GM12878 (cell line): ENCODE data around the gene DOK4. TPM values are rescaled to one million over a fixed set of nuclear protein-coding genes. Genes with fewer than 3 reads are reported as not detected.
A peak's percentile ranks its signal among the peaks of the same experiment; 100 is the strongest.

ENCODE experiments used
- ATAC-seq: fragments of 200-7000 bp; cut with Tn5 transposase; 3 replicates; pipeline ENCODE4 v1.9.1; 2020; ENCODE audit warnings: mild to moderate bottlenecking, moderate library complexity
- Bru-seq: library from RNA; stranded (reverse); fragments of 400-500 nt; gene quantifications from one replicate; lab custom pipeline; 2021; lab: Mats Ljungman, UMichigan
- BruChase-seq, 2 experiments: library from RNA; stranded (reverse); fragments of 400-500 nt; gene quantifications; one replicate each; lab custom pipeline; 2021; lab: Mats Ljungman, UMichigan
- BruUV-seq: library from RNA; stranded (reverse); fragments of 400-500 nt; replicated peaks from 2 replicates; lab custom pipeline; 2021; lab: Mats Ljungman, UMichigan
- CTCF ChIA-PET: fragments of 300-600 bp; sonication (Branson Sonifier 250); formaldehyde crosslinking; extraction: SDS; loops from one replicate; lab custom pipeline; 2021; ENCODE audit warnings: inconsistent platforms; lab: Yijun Ruan, JAX
- POLR2A ChIA-PET: fragments of 350-600 bp; formaldehyde crosslinking; extraction: SDS; loops from one replicate; lab custom pipeline; 2021; ENCODE audit warnings: inconsistent platforms; lab: Charles Lee
- RAD21 ChIA-PET: fragments of 300-600 bp; sonication (Branson Sonifier 250); formaldehyde crosslinking; loops from one replicate; lab custom pipeline; 2023; ENCODE audit warnings: antibody characterized with exemption; ENCODE audit not compliant: unreplicated experiment; lab: Charles Lee
- SMC1A ChIA-PET: fragments of 300-600 bp; sonication (Branson Sonifier 250); formaldehyde crosslinking; loops from one replicate; lab custom pipeline; 2023; ENCODE audit not compliant: unreplicated experiment, uncharacterized antibody; lab: Charles Lee
- DNase-seq: peaks from one replicate; pipeline ENCODE4 v3.0.0-alpha.2; 2011; ENCODE audit warnings: low read depth, low spot score
- FAIRE-seq: peaks from 3 replicates; lab custom pipeline; 2011; peaks lifted over from hg19 to GRCh38; lab: Jason Lieb, UNC
- H2AFZ ChIP-seq: 2 replicates; pipeline ENCODE4 v1.6.0; 2011; ENCODE audit warnings: low read depth, low read length, control low read depth; ENCODE audit not compliant: control insufficient read depth
- H3K27ac ChIP-seq: 2 replicates; pipeline ENCODE4 v1.5.1; 2011; ENCODE audit warnings: control low read depth; ENCODE audit not compliant: control insufficient read depth, insufficient read depth
- H3K27me3 ChIP-seq, 2 experiments: replicated peaks in 1 of 2; 2 replicates each; pipeline versions ENCODE4 v1.6.0 to v1.6.1; 2011; ENCODE audit warnings: low read length in 1 of 2; ENCODE audit not compliant: control insufficient read depth in 2 of 2, insufficient read depth in 2 of 2
- H3K36me3 ChIP-seq, 2 experiments: 2 replicates each; pipeline ENCODE4 v1.5.1; 2011; ENCODE audit warnings: low read length in 1 of 2; ENCODE audit not compliant: control insufficient read depth in 2 of 2, insufficient read depth in 2 of 2
- H3K4me1 ChIP-seq: 2 replicates; pipeline ENCODE4 v1.6.1; 2011; ENCODE audit warnings: mild to moderate bottlenecking, low read length, moderate library complexity, mixed read lengths; ENCODE audit not compliant: control insufficient read depth, insufficient read depth
- H3K4me2 ChIP-seq: 2 replicates; pipeline ENCODE4 v1.6.0; 2011; ENCODE audit warnings: control low read depth; ENCODE audit not compliant: control insufficient read depth, insufficient read depth
- H3K4me3 ChIP-seq: fragments of 200-600 bp; sonication (generic); 2 replicates; pipeline ENCODE4 v1.5.1; 2016
- H3K79me2 ChIP-seq: 2 replicates; pipeline ENCODE4 v1.6.0; 2011; ENCODE audit warnings: low read length; ENCODE audit not compliant: control insufficient read depth, insufficient read depth
- H3K9ac ChIP-seq: 2 replicates; pipeline ENCODE4 v1.8.0; 2011; ENCODE audit warnings: low read length, control low read depth, mixed read lengths; ENCODE audit not compliant: control insufficient read depth, insufficient read depth
- H3K9me3 ChIP-seq: replicated peaks from 3 replicates; pipeline ENCODE4 v1.5.1; 2011; ENCODE audit warnings: mild to moderate bottlenecking, low read length; ENCODE audit not compliant: control insufficient read depth, insufficient read depth
- H4K20me1 ChIP-seq: 2 replicates; pipeline ENCODE4 v1.6.0; 2011; ENCODE audit not compliant: control insufficient read depth, insufficient read depth
- CREB1 ChIP-seq: IDR thresholded peaks from 2 replicates; pipeline ENCODE4 v1.6.1; 2012; ENCODE audit warnings: low read depth, mild to moderate bottlenecking, inconsistent platforms
- DPF2 ChIP-seq: fragments of 450-650 bp; IDR thresholded peaks from 2 replicates; pipeline ENCODE4 v1.6.1; 2017; ENCODE audit warnings: mild to moderate bottlenecking
- EGR1 ChIP-seq, 2 experiments: IDR thresholded peaks; 1 replicate in 1 of 2; 2 replicates in 1 of 2; pipeline ENCODE4 v1.6.1; 2011 to 2012; ENCODE audit warnings: low read depth in 2 of 2, low read length in 2 of 2, borderline replicate concordance in 1 of 2, mild to moderate bottlenecking in 1 of 2, moderate library complexity in 1 of 2
- FOXM1 ChIP-seq: IDR thresholded peaks from 2 replicates; pipeline ENCODE4 v1.6.1; 2012; ENCODE audit warnings: low read depth, mild to moderate bottlenecking, inconsistent platforms, low read length, moderate library complexity
- HDGF ChIP-seq: fragments of 450-650 bp; IDR thresholded peaks from 2 replicates; pipeline ENCODE4 v1.6.1; 2016; ENCODE audit warnings: antibody characterized with exemption
- KAT2A ChIP-seq: conservative IDR thresholded peaks from 2 replicates; pipeline ENCODE4 v1.6.1; 2011; ENCODE audit warnings: low read depth, low read length; ENCODE audit not compliant: control insufficient read depth
- MEF2B ChIP-seq: fragments of 450-650 bp; IDR thresholded peaks from 2 replicates; pipeline ENCODE4 v1.6.1; 2018; ENCODE audit warnings: mild to moderate bottlenecking, moderate library complexity; ENCODE audit not compliant: partially characterized antibody, poor library complexity, severe bottlenecking
- NBN ChIP-seq: fragments of 450-650 bp; IDR thresholded peaks from 2 replicates; pipeline ENCODE4 v1.6.1; 2016
- NKRF ChIP-seq: fragments of 450-650 bp; conservative IDR thresholded peaks from 2 replicates; pipeline ENCODE4 v1.6.1; 2017; ENCODE audit warnings: mild to moderate bottlenecking, moderate library complexity
- RB1 ChIP-seq: fragments of 450-650 bp; formaldehyde crosslinking; IDR thresholded peaks from 2 replicates; pipeline ENCODE4 v1.6.1; 2017; ENCODE audit warnings: mild to moderate bottlenecking, borderline replicate concordance
- RUNX3 ChIP-seq: IDR thresholded peaks from 2 replicates; pipeline ENCODE4 v1.6.1; 2012; ENCODE audit warnings: low read length, inconsistent platforms
- SREBF1 ChIP-seq: IDR thresholded peaks from 2 replicates; pipeline ENCODE4 v1.6.1; 2012; ENCODE audit warnings: mild to moderate bottlenecking, low read length
- STAT1 ChIP-seq: fragments of 450-650 bp; conservative IDR thresholded peaks from 2 replicates; pipeline ENCODE4 v1.6.1; 2014; ENCODE audit warnings: antibody characterized with exemption, mild to moderate bottlenecking
- STAT3 ChIP-seq: IDR thresholded peaks from 2 replicates; pipeline ENCODE4 v1.6.1; 2011; ENCODE audit warnings: low read depth, low read length, improper control_type of control experiment
- WRNIP1 ChIP-seq: IDR thresholded peaks from 2 replicates; pipeline ENCODE4 v1.6.1; 2011; ENCODE audit warnings: low read depth, low read length, improper control_type of control experiment, borderline replicate concordance
- YY1 ChIP-seq: IDR thresholded peaks from 2 replicates; pipeline ENCODE4 v1.6.1; 2011; ENCODE audit warnings: low read depth, mild to moderate bottlenecking, low read length
- ZBED1 ChIP-seq: IDR thresholded peaks from 2 replicates; pipeline ENCODE4 v1.6.1; 2016; ENCODE audit warnings: borderline replicate concordance
- ZNF24 ChIP-seq: fragments of 450-650 bp; IDR thresholded peaks from 2 replicates; pipeline ENCODE4 v1.6.1; 2017; ENCODE audit warnings: antibody characterized with exemption, mild to moderate bottlenecking
- WGBS: methylation state at CpG from one replicate; pipeline ENCODE4 v1.1.6; 2016; ENCODE audit warnings: low lambda C conversion rate; ENCODE audit not compliant: insufficient replicate concordance, insufficient coverage; ENCODE audit errors: missing lambda C conversion rate; 5-methylcytosine and 5-hydroxymethylcytosine counted together
- in situ Hi-C: fragments of 300-500 bp; cut with MboI; formaldehyde crosslinking; loops from 9 replicates; pipeline ENCODE4 v1.14.3; 2018; ENCODE audit warnings: mixed read lengths
- intact Hi-C: fragments of 100-400 bp; cut with micrococcal nuclease; formaldehyde crosslinking; loops from one replicate; pipeline ENCODE4 v1.14.2; 2022; ENCODE audit not compliant: unreplicated experiment
- long read RNA-seq, 2 experiments: library from polyadenylated mRNA; unstranded; transcript quantifications; one replicate each; pipeline ENCODE4 v2.0.0, GENCODE V29; 2019 to 2020
- polyA minus RNA-seq, 3 experiments: library from RNA; depleted of rRNA, polyadenylated mRNA; stranded (reverse); fragments of >200 nt; gene quantifications; 2 replicates each; pipeline ENCODE4 v1.2.3, GENCODE V29; 2011
- polyA plus RNA-seq, 11 experiments: library from polyadenylated mRNA; depleted of rRNA in 4 of 11; unstranded in 6 of 11; stranded (reverse) in 5 of 11; fragments of >200 nt; fragmentation: Nextera tagmentation in 4 of 11; fragmentation: Illumina TruSeq in 1 of 11; extraction: Ambion mirVana in 4 of 11; extraction: Trizol in 1 of 11; gene quantifications; 1 replicate in 1 of 11; 2 replicates in 10 of 11; pipeline versions ENCODE4 v1.2.1 to v1.2.3, GENCODE V29; 2011 to 2016; ENCODE audit warnings: inconsistent platforms in 2 of 11, missing spikeins in 2 of 11, low read depth in 1 of 11
- total RNA-seq, 4 experiments: library from RNA; depleted of rRNA in 3 of 4; stranded (reverse); fragments of >200 nt in 3 of 4; fragmentation: Illumina TruSeq in 1 of 4; extraction: Trizol in 1 of 4; gene quantifications; 2 replicates each; pipeline versions ENCODE4 v1.2.1 to v1.2.3, GENCODE V29; 2013 to 2021

DOK4 gene
- total RNA-seq (2013; cell fraction: nucleolus; rRNA removed): 3.1 and 6.2 TPM in 2 replicates
- 2.1 and 2.2 TPM in 2 replicates for total RNA-seq (2014; rRNA removed)
- 1.1 and 1.2 TPM in 2 replicates for total RNA-seq (2014; rRNA removed; fragmentation: Illumina TruSeq; extraction: Trizol)
- 2.9 and 3.0 TPM in 2 replicates for total RNA-seq (2021)
- 2.1 TPM for polyA plus RNA-seq (2011; ENCODE audit: low read depth)
- 4.1 and 7.0 TPM in 2 replicates for polyA plus RNA-seq (2011; rRNA removed)
- polyA plus RNA-seq (2011; cell fraction: cytosol; rRNA removed): 9.7 and 11.2 TPM in 2 replicates
- 18.4 and 23.2 TPM in 2 replicates for polyA plus RNA-seq (2011; cell fraction: nucleus; rRNA removed)
- polyA plus RNA-seq (2012): 3.5 and 3.6 TPM in 2 replicates
- 0.60 and 1.6 TPM in 2 replicates for polyA plus RNA-seq (2014; fragmentation: Illumina TruSeq; extraction: Trizol)
- under 1 TPM in 1 of 2 experiments, not detected in 1; 0.20 TPM for polyA plus RNA-seq (2014; fragmentation: Nextera tagmentation; extraction: Ambion mirVana)
- 2.4 and 2.9 TPM in 2 replicates for polyA plus RNA-seq (2014; rRNA removed)
- polyA plus RNA-seq (2016; fragmentation: Nextera tagmentation; extraction: Ambion mirVana): 1 to 10 TPM; 3.4 to 3.6 TPM
- polyA minus RNA-seq (2011; rRNA and poly(A)+ RNA removed): 2.9 and 5.9 TPM in 2 replicates
- 1.7 and 2.5 TPM in 2 replicates for polyA minus RNA-seq (2011; cell fraction: cytosol; rRNA and poly(A)+ RNA removed)
- polyA minus RNA-seq (2011; cell fraction: nucleus; rRNA and poly(A)+ RNA removed): 2.7 and 3.3 TPM in 2 replicates
- Bru-seq, nascent RNA: percentile 61 among the genes with signal in this experiment
- percentile 67 among the genes with signal in this experiment for BruChase-seq, experiment 1, labeled RNA remaining after a 6-hour chase
- BruChase-seq, experiment 2, labeled RNA remaining after a 2-hour chase: percentile 69 among the genes with signal in this experiment
- long read RNA-seq, experiment 1, partial matches to known transcripts: 1 of 9 reads
- long read RNA-seq, experiment 1, other reads (novel, unspliced or antisense): 6 of 9 reads
- long read RNA-seq, experiment 2, partial matches to known transcripts: 4 of 13 reads
- long read RNA-seq, experiment 2, other reads (novel, unspliced or antisense): 9 of 13 reads

DNA sequence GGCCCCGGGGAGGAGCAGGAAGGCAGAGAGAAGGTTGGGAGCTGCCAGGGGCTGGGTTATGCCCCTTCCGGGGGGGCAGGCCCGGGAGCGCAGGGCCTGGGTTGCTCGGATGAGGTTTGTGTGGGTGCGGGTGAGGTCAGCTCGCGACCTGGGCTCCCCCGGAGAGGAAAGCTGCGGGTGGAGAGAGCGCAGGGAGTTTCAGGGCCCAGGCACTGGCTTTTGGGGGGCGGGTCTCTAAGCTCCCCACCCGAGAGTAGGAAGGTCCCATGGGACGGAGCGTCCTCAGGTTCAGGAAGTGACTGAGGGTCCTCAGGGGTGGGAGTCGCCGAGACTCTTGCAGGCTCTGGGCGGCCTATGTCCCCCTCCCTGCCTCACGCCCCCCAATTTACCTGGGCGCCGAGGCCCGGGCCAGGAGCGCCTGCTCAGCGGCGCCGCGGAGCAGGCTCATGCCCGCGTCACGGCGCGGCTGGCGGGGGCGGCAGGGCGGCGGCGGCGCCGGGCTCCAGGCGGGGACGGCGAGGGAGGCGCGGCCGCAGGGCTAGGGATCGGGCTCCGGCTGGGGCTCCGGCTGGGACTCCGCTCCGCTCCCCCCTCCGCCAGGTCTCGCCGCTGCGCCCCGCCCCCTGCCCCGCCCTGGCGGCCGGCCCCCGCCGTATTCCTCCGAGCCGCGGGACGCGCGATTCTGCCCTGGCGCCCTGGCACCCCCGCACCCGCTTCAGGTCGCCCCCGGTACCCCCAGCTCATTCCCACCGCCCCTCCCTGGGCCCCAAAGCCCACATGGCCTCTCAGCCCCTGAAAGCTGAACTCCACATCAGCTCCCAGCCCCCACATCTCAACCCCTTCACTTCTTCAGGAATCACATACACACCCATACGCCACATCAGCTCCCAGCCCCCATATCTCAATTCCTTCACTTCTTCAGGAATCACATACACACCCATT, at the start of gene DOK4:
Gene DOK4 (minus strand): TSS at position 578 of the 942 bp plus-strand sequence. CDS start 6,986 bp downstream, outside the sequence.
- peak within 1 kb of the TSS; percentile 95 for H3K4me2 ChIP-seq
- no TSS peak for BruUV-seq
- ChIA-PET RAD21 (interaction anchor here (0.7 to 2.5 kb wide), 9 partner anchors 22 to 77 kb away, joined by 3 to 16 read pairs (median 4); partner anchors contain the start of genes ADGRG5, CCDC102A, CIAPIN1 and COQ9), POLR2A (interaction anchor here (1.2 to 1.9 kb wide), 3 partner anchors 37 to 51 kb away, joined by 3 to 10 read pairs (median 6); partner anchors contain the start of gene CCDC102A), SMC1A (interaction anchor here (0.8 to 3.5 kb wide), 10 partner anchors 8 to 299 kb away, joined by 3 to 17 read pairs (median 4); partner anchors contain the start of genes ADGRG5 and CCDC102A), CTCF (interaction anchor here (0.9 to 4.1 kb wide), 10 partner anchors 10 to 69 kb away, joined by 3 to 25 read pairs (median 6); partner anchors contain the start of genes CCDC102A, CIAPIN1, COQ9 and POLR2C)
- 5% methylated on average over 52 of the region's 73 CpGs for WGBS
- peak within 1 kb of the TSS; percentile 81 for H2AFZ ChIP-seq
- no peak for FAIRE-seq
- no peaks in the 10 kb centered on the region for H4K20me1 ChIP-seq
- H3K27me3 ChIP-seq: peaks cover 0 to 2% of the 10 kb centered on the region in 2 experiments; a peak in 1 of 4 replicates
- peak; percentile 93 for ATAC-seq
- H3K4me1 ChIP-seq: peaks cover 15% of the 10 kb centered on the region
- in situ Hi-C loops (no loop called here), intact Hi-C loops (loop anchor here (2.0 kb wide), 1 partner anchor 51 kb away; the partner anchor contains the start of gene CCDC102A)
- peak within 1 kb of the TSS; percentile 60; the same call in 1 of the 2 replicates for H3K4me3 ChIP-seq
- H3K36me3 ChIP-seq: no peaks in the 10 kb centered on the region
- DNase-seq: no peak
- H3K79me2 ChIP-seq: no peaks in the 10 kb centered on the region
- H3K9me3 ChIP-seq: no peaks in the 10 kb centered on the region; the same call in 2 of the 3 replicates
- H3K9ac ChIP-seq: peak within 1 kb of the TSS; percentile 54; the same call in 1 of the 2 replicates
- no peak within 1 kb of the TSS for H3K27ac ChIP-seq
- TF ChIP-seq KAT2A: no peak
- no peak for TF ChIP-seq CREB1
- 0 out of 2 replicates have a peak, but pooled peaks have one; percentile 32 for TF ChIP-seq RUNX3
- peak; percentile 65 for TF ChIP-seq MEF2B
- TF ChIP-seq NBN: peak; percentile 64
- TF ChIP-seq RB1: no peak
- peak; percentile 57; the same call in 1 of the 2 replicates for TF ChIP-seq DPF2
- peak; percentile 71 for TF ChIP-seq YY1
- no peak for TF ChIP-seq STAT1
- no peak for TF ChIP-seq WRNIP1
- no peak for TF ChIP-seq STAT3
- TF ChIP-seq EGR1 (IDR thresholded peaks at IDR 0.05; ENCODE audit: borderline replicate concordance in 1 of 2, low read depth in 2 of 2, low read length in 2 of 2): peak in 1 of 2 experiments; percentile 62; a peak in 1 of 3 replicates
- peak; percentile 56; the same call in 1 of the 2 replicates for TF ChIP-seq NKRF
- TF ChIP-seq ZBED1: no peak
- no peak for TF ChIP-seq SREBF1
- peak; percentile 83 for TF ChIP-seq ZNF24
- TF ChIP-seq HDGF: peak; percentile 93
- TF ChIP-seq FOXM1: no peak
